HPDE6-E6E7 (cell line): ENCODE data around the gene DNER.
A peak's percentile ranks its signal among the peaks of the same experiment; 100 is the strongest.
"Not testable (repeated sequence)": the region's sequence is repeated elsewhere in the genome, so short reads cannot be mapped to it uniquely, and the experiment has no call there.

Experiments
- DNase-seq: peaks from one replicate; pipeline ENCODE4 v3.0.0; 2011; ENCODE audit warnings: missing footprints; ENCODE audit errors: extremely low spot score

Gene DNER

DNA sequence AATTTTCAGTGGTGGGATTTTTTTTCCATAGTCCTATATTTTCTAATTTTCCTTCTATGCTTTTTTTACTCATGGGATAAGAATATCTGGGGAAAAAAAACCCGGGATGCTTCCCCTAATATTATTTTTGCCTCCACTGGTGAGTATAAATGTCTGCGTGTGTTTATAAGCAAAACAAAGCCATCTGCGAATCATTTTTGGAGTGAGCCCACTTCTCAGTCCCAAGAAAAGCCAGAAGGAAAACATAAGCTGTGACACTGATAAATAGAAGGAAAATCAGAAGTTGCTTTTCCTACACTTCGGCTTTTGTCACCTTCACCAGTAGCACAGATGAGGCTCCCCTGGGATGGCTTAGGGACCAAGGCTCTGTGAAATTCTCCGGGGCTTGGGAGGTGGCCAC, 308.6 kb downstream of the DNER start:
- DNase-seq: no peak

- DNase-seq: no peak
Observed at GRCh38 chr2:229403296-229403695, 311.1 kb downstream of the DNER start.

DNA sequence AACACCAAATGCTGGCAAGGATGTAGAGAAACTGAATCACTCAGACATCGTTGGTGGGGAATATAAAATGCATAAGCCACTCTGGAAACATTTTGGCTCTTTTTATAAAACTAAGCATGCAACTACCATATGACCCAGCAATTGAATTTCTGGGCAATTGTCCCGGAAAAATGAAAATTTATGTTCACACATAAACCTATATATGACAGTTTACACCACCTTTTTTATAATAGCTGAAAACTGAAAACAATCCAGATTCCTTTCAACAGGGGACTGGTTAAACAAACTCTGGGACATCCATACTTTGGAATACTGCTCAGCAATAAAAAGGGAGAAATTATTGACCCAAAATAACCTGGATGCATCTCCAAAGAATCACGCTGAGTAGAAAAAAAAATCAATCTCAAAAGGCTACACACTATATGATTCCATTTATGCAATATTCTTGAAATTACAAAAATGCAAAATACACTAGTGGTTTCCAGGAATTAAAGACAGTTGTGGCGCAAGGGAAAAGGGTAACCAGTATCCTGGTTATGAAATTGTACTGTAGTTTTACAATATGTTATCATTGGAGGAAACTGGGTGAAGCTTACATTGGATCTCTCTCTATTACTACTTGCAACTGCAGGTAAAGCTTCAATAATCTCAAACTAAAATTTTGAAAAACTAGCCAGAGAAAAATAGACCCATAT, 313.0 kb downstream of the DNER start:
- no peak for DNase-seq

GRCh38 chr2:229393926-229394325, 320.4 kb downstream of the DNER start:
- no peak for DNase-seq

DNA sequence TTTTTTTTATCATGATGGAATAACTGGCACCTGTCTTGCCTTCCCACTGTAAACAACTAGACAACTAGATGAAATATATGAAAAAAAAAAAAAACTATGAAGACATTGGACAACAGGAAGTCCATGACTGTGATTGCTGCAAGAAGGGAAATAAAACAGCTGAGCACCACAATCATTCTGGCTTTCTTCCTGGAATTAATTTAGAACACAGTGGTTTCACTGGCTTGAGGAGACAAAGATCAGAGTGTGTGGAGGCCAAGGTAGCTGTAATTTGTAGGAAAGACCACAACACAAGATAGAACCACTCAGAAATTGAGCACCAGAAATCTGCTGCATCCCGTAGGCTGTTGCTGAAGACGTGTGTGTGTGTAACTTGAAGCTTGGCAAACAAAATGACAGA, 322.2 kb downstream of the DNER start:
- no peak for DNase-seq

GRCh38 chr2:229388731-229389130, 325.6 kb downstream of the DNER start:
- DNase-seq: no peak

- DNase-seq: no peak
Observed at GRCh38 chr2:229387866-229388265, 326.5 kb downstream of the DNER start.

- no peak for DNase-seq
Observed at GRCh38 chr2:229380101-229380625, 334.2 kb downstream of the DNER start.

- DNase-seq: no peak
Observed at GRCh38 chr2:229378386-229378785, 336.0 kb downstream of the DNER start.

- peak; percentile 71 for DNase-seq
Observed at GRCh38 chr2:229376866-229377265, 337.5 kb downstream of the DNER start.

GRCh38 chr2:229375251-229375650, 339.1 kb downstream of the DNER start:
- DNase-seq: no peak

GRCh38 chr2:229373311-229373710, 341.0 kb downstream of the DNER start:
- not testable (repeated sequence) for DNase-seq

DNA sequence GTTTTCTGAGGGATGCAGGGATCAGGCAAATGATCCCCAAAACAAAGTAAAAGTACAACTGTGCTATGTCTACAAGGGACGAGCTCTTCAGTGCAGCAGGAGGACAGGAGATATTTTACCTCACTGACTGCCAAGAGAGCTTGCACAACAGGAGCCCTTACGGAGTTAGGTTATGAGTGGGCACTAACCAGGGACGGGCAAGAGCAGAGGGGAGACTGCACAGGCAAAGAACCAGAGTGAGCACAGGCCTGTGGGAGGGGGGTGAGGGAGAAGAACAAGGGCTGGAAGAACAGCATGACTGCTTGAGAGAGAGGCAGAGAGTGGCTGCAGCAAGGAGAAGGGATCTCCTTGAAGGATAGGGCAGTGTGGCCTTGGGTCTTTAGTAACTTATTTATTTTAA, 342.1 kb downstream of the DNER start:
- DNase-seq: no peak

GRCh38 chr2:229371086-229371485, 343.3 kb downstream of the DNER start:
- no peak for DNase-seq

DNA sequence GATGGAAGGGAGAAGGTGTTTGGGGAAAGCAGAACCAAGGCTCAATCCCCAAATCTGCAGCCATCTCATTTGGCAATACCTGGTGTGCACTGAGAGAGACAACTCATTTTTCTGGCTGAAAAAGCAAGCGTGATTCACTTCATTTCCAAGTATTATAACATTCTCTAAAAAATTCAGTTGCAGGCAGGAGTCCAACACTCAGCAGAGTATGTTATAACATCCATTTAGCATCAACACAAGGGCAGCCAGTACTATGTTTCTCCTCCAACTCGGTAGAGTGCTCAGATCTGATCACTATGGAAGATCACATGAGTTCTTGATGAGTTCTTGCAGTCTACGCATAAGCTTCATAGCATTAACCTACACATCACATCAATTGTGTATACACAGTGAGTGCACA, 343.8 kb downstream of the DNER start:
- no peak for DNase-seq

- peak; percentile 68 for DNase-seq
Observed at GRCh38 chr2:229363185-229363814, 351.1 kb downstream of the DNER start.

DNA sequence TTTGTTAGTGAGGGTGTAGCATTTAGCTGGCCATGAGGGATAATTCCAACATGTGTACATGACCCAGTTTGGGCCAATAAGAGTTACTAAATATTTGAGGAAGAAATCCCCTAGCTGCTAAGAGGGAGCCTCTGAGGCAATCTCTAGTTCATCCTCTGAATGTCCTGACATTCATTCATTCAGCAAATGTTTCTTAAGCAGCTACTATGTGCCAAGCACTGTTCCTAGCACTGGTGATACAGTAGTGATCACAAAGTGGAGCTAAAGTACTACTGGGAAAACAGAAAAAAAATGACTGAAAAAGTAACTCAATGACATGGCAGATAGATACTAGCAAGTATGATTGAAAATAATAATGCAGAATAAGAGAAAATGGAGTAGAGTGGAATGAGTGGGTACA, 363.5 kb downstream of the DNER start:
- DNase-seq: no peak

- DNase-seq: no peak
Observed at GRCh38 chr2:229350117-229350805, 364.1 kb downstream of the DNER start.

- no peak for DNase-seq
Observed at GRCh38 chr2:229348128-229348527, 366.2 kb downstream of the DNER start.

- DNase-seq: no peak
Observed at GRCh38 chr2:229346816-229347540, 367.4 kb downstream of the DNER start.

GRCh38 chr2:229344955-229345354, 369.4 kb downstream of the DNER start:
- no peak for DNase-seq

DNA sequence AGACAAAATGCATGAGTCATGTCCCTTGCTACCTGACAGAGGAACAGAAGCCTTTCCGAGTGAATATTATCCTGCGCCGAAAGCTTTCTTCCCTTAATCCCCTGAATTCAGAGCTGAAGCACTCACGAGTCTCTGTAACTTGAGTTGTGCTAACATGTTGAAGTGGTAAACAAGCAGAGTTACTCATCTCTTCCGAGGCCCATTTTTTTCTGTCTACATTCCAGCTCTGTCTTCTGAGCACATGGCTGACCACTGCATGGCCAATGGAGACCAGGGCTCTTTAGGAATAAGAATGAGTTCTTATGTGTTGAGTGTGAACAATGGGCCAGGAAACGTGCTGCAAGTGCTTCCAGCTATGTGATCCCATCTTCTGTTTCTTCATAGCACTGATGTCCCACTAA, 370.2 kb downstream of the DNER start:
- peak; percentile 84 for DNase-seq
